SK-N-SH treated with all-trans-retinoic acid at 6 μM for 48 hours (cell line): Measurements from ENCODE around the gene AGPS.
A peak's percentile ranks its signal among the peaks of the same experiment; 100 is the strongest.

Experiments used
- ATAC-seq: fragments of 200-7000 bp; cut with Tn5 transposase; 3 replicates; pipeline ENCODE4 v1.9.1; 2020; ENCODE audit warnings: mild to moderate bottlenecking, moderate library complexity
- ARNTL ChIP-seq: fragments of 450-650 bp; formaldehyde crosslinking; IDR thresholded peaks from 2 replicates; pipeline ENCODE4 v1.5.0; 2020; ENCODE audit warnings: low read depth, mild to moderate bottlenecking, moderate library complexity, borderline replicate concordance
- BACH2 ChIP-seq: fragments of 250-450 bp; sonication (Bioruptor Pico); IDR thresholded peaks from 2 replicates; pipeline ENCODE4 v1.9.0; 2021; ENCODE audit warnings: mild to moderate bottlenecking, borderline replicate concordance
- ESRRG ChIP-seq: fragments of 250-450 bp; sonication (Bioruptor Pico); IDR thresholded peaks from 2 replicates; pipeline ENCODE4 v1.6.1; 2021; ENCODE audit warnings: mild to moderate bottlenecking
- GLIS3 ChIP-seq: fragments of 250-450 bp; sonication (Bioruptor Pico); IDR thresholded peaks from 2 replicates; pipeline ENCODE4 v1.5.0; 2020; ENCODE audit warnings: mild to moderate bottlenecking, moderate library complexity
- ISL1 ChIP-seq: fragments of 250-450 bp; sonication (Bioruptor Pico); IDR thresholded peaks from 2 replicates; pipeline ENCODE4 v2.1.2; 2022; ENCODE audit warnings: mild to moderate bottlenecking, moderate library complexity
- OSR1 ChIP-seq: fragments of 250-450 bp; sonication (Bioruptor Pico); IDR thresholded peaks from 2 replicates; pipeline ENCODE4 v1.8.0; 2022; ENCODE audit warnings: moderate library complexity, mild to moderate bottlenecking, inconsistent platforms
- PPARA ChIP-seq: fragments of 250-450 bp; sonication (Bioruptor Pico); IDR thresholded peaks from 2 replicates; pipeline ENCODE4 v1.5.0; 2020; ENCODE audit warnings: mild to moderate bottlenecking, borderline replicate concordance
- RARB ChIP-seq: fragments of 250-450 bp; sonication (Bioruptor Pico); IDR thresholded peaks from 2 replicates; pipeline ENCODE4 v1.8.0; 2021; ENCODE audit warnings: mild to moderate bottlenecking, moderate library complexity
- SNAI2 ChIP-seq: fragments of 250-450 bp; sonication (Bioruptor Pico); IDR thresholded peaks from 2 replicates; pipeline ENCODE4 v1.5.0; 2020; ENCODE audit warnings: mild to moderate bottlenecking, moderate library complexity
- TCF4 ChIP-seq: fragments of 250-450 bp; sonication (Bioruptor Pico); IDR thresholded peaks from 2 replicates; pipeline ENCODE4 v1.8.0; 2021; ENCODE audit warnings: mild to moderate bottlenecking, moderate library complexity, borderline replicate concordance
- ZC3H10 ChIP-seq: fragments of 250-450 bp; sonication (Bioruptor Pico); IDR thresholded peaks from 2 replicates; pipeline ENCODE4 v1.5.1; 2021; ENCODE audit warnings: mild to moderate bottlenecking, moderate library complexity
- ZFP3 ChIP-seq: fragments of 250-450 bp; sonication (Bioruptor Pico); IDR thresholded peaks from 2 replicates; pipeline ENCODE4 v1.5.0; 2020; ENCODE audit warnings: mild to moderate bottlenecking, moderate library complexity
- ZFP30 ChIP-seq: fragments of 450-650 bp; formaldehyde crosslinking; IDR thresholded peaks from 2 replicates; pipeline ENCODE4 v1.5.0; 2022; ENCODE audit warnings: mild to moderate bottlenecking, moderate library complexity
- ZNF8 ChIP-seq: fragments of 450-650 bp; formaldehyde crosslinking; IDR thresholded peaks from 2 replicates; pipeline ENCODE4 v1.5.0; 2020; ENCODE audit warnings: mild to moderate bottlenecking, moderate library complexity
- TF ChIP-seq, protein P1 (sequence below): fragments of 250-450 bp; sonication (Bioruptor Pico); IDR thresholded peaks from 2 replicates; pipeline ENCODE4 v1.5.1; 2020; ENCODE audit warnings: low read depth, mild to moderate bottlenecking, moderate library complexity
- TF ChIP-seq, protein P2 (sequence below): fragments of 250-450 bp; sonication (Bioruptor Pico); IDR thresholded peaks from 2 replicates; pipeline ENCODE4 v1.5.0; 2020; ENCODE audit warnings: mild to moderate bottlenecking, moderate library complexity
- TF ChIP-seq, protein P3 (sequence below): fragments of 250-450 bp; sonication (Bioruptor Pico); IDR thresholded peaks from 2 replicates; pipeline ENCODE4 v1.8.0; 2020; ENCODE audit warnings: mild to moderate bottlenecking, moderate library complexity, borderline replicate concordance

AGPS gene

DNA sequence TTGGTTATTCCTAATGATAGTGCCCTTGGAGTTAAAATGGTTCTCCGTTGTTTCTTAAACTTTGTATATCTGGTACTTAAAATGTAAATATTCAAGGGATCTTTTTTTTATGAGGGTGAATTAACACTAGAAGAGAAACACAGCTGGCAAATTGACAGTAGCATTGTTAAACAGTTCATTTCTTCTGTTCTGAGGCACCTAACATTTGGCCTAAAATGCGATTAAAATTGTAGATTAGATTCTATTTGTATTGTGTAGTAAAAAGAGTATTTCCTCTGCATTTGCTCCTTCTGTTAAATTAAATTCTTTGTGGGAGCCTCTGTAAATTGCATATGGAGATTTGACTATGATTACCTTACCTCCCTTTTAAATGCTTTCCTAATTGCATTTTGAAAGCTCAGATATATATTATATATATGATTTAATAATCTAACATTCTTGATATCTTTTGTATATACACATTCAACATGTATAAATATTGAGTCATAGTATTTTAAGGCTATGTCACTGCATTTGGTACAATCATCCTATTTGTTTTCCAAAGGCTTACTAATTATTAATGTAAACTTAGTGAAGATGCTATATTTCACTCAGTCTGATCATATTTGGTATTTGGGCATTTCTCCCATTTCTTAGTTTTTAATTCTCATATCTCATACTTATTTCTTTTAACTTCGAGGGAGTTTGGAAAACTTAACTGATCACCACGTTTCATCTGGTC lies 124.4 kb downstream of the AGPS start:
- peak; percentile 53; the same call in 1 of the 2 replicates for TF ChIP-seq ISL1 (CRISPR knock-in tag)
- 0 out of 2 replicates have a peak, but pooled peaks have one; percentile 17 for TF ChIP-seq TCF4 (CRISPR knock-in tag)
- no peak for TF ChIP-seq OSR1
- ATAC-seq: no peak

DNA sequence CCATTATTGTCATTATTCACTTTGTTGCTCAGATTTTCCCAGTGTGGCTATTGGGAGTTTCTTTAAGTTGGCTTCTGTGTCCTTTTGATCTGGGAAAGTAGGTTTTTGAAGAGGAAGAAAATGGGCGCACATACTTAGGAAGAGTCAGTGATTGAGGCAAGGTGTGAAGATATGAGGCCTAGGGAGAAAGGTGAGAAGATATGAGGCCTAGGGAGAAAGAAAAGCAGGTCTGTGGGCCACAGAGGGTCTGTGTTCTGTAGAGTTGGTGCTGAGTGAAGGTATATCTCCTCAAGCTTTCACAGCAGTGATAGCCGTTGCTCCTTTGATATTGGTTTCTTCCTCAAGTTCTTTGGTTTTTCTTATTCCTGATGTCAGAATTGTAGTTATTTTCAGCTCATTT lies 126.2 kb downstream of the AGPS start:
- TF ChIP-seq SNAI2 (CRISPR knock-in tag): no peak
- TF ChIP-seq ZC3H10 (CRISPR knock-in tag): no peak
- TF ChIP-seq, protein P1, sequence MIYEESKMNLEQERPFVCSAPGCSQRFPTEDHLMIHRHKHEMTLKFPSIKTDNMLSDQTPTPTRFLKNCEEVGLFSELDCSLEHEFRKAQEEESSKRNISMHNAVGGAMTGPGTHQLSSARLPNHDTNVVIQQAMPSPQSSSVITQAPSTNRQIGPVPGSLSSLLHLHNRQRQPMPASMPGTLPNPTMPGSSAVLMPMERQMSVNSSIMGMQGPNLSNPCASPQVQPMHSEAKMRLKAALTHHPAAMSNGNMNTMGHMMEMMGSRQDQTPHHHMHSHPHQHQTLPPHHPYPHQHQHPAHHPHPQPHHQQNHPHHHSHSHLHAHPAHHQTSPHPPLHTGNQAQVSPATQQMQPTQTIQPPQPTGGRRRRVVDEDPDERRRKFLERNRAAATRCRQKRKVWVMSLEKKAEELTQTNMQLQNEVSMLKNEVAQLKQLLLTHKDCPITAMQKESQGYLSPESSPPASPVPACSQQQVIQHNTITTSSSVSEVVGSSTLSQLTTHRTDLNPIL (CRISPR knock-in tag): no peak
- TF ChIP-seq, protein P2, sequence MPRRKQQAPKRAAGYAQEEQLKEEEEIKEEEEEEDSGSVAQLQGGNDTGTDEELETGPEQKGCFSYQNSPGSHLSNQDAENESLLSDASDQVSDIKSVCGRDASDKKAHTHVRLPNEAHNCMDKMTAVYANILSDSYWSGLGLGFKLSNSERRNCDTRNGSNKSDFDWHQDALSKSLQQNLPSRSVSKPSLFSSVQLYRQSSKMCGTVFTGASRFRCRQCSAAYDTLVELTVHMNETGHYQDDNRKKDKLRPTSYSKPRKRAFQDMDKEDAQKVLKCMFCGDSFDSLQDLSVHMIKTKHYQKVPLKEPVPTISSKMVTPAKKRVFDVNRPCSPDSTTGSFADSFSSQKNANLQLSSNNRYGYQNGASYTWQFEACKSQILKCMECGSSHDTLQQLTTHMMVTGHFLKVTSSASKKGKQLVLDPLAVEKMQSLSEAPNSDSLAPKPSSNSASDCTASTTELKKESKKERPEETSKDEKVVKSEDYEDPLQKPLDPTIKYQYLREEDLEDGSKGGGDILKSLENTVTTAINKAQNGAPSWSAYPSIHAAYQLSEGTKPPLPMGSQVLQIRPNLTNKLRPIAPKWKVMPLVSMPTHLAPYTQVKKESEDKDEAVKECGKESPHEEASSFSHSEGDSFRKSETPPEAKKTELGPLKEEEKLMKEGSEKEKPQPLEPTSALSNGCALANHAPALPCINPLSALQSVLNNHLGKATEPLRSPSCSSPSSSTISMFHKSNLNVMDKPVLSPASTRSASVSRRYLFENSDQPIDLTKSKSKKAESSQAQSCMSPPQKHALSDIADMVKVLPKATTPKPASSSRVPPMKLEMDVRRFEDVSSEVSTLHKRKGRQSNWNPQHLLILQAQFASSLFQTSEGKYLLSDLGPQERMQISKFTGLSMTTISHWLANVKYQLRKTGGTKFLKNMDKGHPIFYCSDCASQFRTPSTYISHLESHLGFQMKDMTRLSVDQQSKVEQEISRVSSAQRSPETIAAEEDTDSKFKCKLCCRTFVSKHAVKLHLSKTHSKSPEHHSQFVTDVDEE: no peak
- no peak for TF ChIP-seq BACH2 (CRISPR knock-in tag)
- TF ChIP-seq, protein P3, sequence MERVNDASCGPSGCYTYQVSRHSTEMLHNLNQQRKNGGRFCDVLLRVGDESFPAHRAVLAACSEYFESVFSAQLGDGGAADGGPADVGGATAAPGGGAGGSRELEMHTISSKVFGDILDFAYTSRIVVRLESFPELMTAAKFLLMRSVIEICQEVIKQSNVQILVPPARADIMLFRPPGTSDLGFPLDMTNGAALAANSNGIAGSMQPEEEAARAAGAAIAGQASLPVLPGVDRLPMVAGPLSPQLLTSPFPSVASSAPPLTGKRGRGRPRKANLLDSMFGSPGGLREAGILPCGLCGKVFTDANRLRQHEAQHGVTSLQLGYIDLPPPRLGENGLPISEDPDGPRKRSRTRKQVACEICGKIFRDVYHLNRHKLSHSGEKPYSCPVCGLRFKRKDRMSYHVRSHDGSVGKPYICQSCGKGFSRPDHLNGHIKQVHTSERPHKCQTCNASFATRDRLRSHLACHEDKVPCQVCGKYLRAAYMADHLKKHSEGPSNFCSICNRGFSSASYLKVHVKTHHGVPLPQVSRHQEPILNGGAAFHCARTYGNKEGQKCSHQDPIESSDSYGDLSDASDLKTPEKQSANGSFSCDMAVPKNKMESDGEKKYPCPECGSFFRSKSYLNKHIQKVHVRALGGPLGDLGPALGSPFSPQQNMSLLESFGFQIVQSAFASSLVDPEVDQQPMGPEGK (CRISPR knock-in tag): no peak
- no peak for TF ChIP-seq GLIS3 (CRISPR knock-in tag)
- no peak for TF ChIP-seq ZNF8 (CRISPR knock-in tag)
- TF ChIP-seq RARB: no peak
- TF ChIP-seq ZFP30 (CRISPR knock-in tag): no peak
- no peak for TF ChIP-seq ZFP3 (CRISPR knock-in tag)
- no peak for TF ChIP-seq ARNTL
- TF ChIP-seq PPARA (CRISPR knock-in tag): no peak
- ATAC-seq: no peak

DNA sequence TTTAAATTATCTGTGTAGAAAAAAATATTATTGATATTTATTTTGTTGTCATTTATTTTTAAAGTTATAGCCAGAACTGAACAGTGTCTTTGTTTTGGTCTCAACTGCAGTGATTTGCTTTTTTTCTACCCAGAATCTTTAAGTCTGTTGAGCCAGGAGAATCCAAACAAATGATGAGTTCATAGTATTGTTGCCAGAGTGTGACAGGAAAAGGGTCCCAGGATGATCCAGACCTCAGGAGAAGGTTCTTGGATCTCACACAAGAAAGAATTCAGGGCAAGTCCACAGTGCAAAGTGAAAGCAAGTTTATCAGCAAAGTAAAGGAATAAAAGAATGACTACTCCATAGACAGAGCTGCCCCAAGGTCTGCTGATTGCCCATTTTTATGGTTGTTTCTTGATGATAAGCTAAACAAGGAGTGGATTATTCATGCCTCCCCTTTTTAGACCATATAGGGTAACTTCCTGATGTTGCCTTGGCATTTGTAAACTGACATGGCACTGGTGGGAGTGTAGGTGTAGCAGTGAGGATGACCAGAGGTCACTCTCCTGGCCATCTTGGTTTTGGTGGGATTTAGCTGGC lies 127.1 kb downstream of the AGPS start:
- TF ChIP-seq, protein P1 (CRISPR knock-in tag): no peak
- TF ChIP-seq SNAI2 (CRISPR knock-in tag): no peak
- TF ChIP-seq ZFP30 (CRISPR knock-in tag): no peak
- no peak for TF ChIP-seq ESRRG (CRISPR knock-in tag)
- TF ChIP-seq, protein P3 (CRISPR knock-in tag): no peak
- TF ChIP-seq GLIS3 (CRISPR knock-in tag): no peak
- no peak for TF ChIP-seq OSR1
- TF ChIP-seq ISL1 (CRISPR knock-in tag): no peak
- no peak for TF ChIP-seq ZNF8 (CRISPR knock-in tag)
- TF ChIP-seq, all 23 proteins: peak for 0
- ATAC-seq: no peak

DNA sequence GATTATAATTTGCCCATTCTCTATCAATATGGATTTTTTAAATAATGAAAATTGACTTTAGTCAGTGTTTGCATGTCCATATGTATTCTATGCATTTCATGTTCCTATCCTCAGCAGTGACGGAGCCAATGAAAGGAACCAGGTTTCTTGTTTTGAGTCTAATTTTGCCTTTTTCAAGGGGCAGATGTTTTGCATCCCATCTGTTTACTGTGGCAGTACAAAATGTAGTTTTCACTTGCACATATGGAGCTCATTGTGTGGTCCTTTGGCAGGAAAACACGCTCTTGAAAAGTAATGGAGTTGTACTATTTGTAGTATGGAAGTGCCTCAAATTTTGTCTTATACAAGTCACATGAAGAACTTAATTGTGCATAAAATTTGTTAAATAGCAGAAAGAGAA lies 127.8 kb downstream of the AGPS start:
- TF ChIP-seq TCF4 (CRISPR knock-in tag) (peak; percentile 45; the same call in 1 of the 2 replicates), OSR1 (no peak)
- TF ChIP-seq, protein P2: peak; percentile 19; the same call in 1 of the 2 replicates
- no peak for ATAC-seq
